Measurements from ENCODE around the gene PRKACB. TPM values are rescaled to one million over a fixed set of nuclear protein-coding genes. Genes with fewer than 3 reads are reported as not detected.
A peak's percentile ranks its signal among the peaks of the same experiment; 100 is the strongest.

PRKACB gene
- total RNA-seq, 1 experiment from 2014 or later, result 135 TPM

DNA sequence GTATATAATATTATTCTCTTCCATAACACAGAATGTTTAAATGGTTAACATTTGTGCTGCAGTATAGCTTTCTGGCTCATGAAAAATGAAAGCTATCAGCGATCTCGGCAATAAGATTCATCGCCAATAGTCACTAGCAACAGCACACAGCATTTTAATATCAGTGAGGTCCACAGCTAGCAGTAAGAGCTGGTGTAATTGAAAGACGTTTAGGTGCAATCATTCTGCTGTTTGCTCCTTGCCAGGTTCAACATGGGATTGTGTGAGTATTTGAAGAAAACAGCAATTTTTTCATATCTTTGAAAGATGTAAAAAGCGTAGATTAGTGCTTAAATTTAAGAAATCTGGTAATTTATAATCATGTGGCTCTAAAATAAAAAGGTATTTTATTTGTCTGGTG, 20.1 kb downstream of the PRKACB start (continued):
- TF ChIP-seq SRF (IDR thresholded peaks at IDR 0.05; ENCODE audit: low read depth), result no peak
- no peak for TF ChIP-seq POLR2A (IDR thresholded peaks at IDR 0.05; ENCODE audit: borderline replicate concordance, extremely low read depth, insufficient read depth, insufficient read length)
- TF ChIP-seq ZNF274 (IDR thresholded peaks at IDR 0.05; ENCODE audit: low read depth, low read length), result no peak
- no peak for TF ChIP-seq EZH2phosphoT487 (IDR thresholded peaks at IDR 0.05; ENCODE audit: borderline replicate concordance)
- TF ChIP-seq EGR1 (IDR thresholded peaks at IDR 0.05; ENCODE audit: low read depth), result no peak

DNA sequence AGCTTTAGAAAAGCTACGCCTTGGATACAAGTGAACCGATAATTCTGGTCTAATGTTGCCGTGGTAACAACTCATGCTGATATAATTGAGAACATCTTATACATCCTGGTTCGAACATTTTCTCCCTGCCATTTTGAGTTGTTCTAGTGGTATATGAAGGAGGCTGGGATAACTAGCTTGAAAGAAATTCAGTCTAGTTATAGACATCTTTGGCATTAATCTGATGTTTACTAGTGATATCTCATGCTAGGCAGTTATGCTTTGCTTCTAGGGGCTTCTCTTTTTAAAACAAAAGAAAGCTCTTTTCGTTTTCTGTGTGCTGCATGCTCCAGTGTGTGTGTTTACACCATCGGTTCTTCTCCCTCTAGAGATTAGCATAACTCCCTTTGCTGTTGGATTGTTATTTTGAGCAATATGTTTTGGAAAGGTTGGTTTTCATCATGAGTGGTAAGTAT, 20.5 kb downstream of the PRKACB start:
- peak overlapping the region; percentile 99 for H3K27ac ChIP-seq (ENCODE audit: low read depth, low read length)
- DNase-seq (ENCODE audit: low read depth, low spot score) (no peak), ATAC-seq (peak; percentile 20; the same call in 1 of the 2 replicates)
- H3K4me2 ChIP-seq (ENCODE audit: low read length), result peak overlapping the region; percentile 24; the same call in 1 of the 2 replicates
- no peaks in the 10 kb centered on the region for H3K9me2 ChIP-seq (ENCODE audit: insufficient read depth)
- no peaks in the 10 kb centered on the region for H3K27me3 ChIP-seq (ENCODE audit: insufficient read depth, low read length)
- H3K36me3 ChIP-seq (ENCODE audit: control insufficient read depth in 1 of 2, insufficient read depth in 2 of 2, low read length in 2 of 2), result peaks cover 0 to 7% of the 10 kb centered on the region in 2 experiments; a peak in 1 of 4 replicates
- POLR2A ChIA-PET, result interaction anchor here (0.6 to 1.8 kb wide), 6 partner anchors 9 to 89 kb away, joined by 3 to 7 read pairs (median 3); partner anchors contain the start of gene PRKACB
- no peak overlapping the region for H3K4me3 ChIP-seq (replicated peaks in 1 of 2; ENCODE audit: low read depth in 1 of 2, low read length in 2 of 2)
- RAD21 ChIA-PET (ENCODE audit: low non-redundant PET in 1 of 2, low total read pairs in 2 of 2, uncharacterized antibody in 2 of 2, unreplicated experiment in 2 of 2), result no interaction called here
- H3K9ac ChIP-seq (ENCODE audit: low read length), result peak overlapping the region; percentile 32
- H3K79me2 ChIP-seq (ENCODE audit: insufficient read depth, low read length), result peaks cover 99% of the 10 kb centered on the region
- H2AFZ ChIP-seq (ENCODE audit: low read depth, low read length, poor library complexity, severe bottlenecking), result no peak overlapping the region
- intact Hi-C loops (cut with micrococcal nuclease), result no loop called here
- no TSS peak for BruUV-seq (replicated peaks)
- peaks cover 85 to 98% of the 10 kb centered on the region in 2 experiments for H3K4me1 ChIP-seq (ENCODE audit: control insufficient read depth in 1 of 2, insufficient read depth in 2 of 2, low read length in 2 of 2)
- TF ChIP-seq ELF1 (IDR thresholded peaks at IDR 0.05; ENCODE audit: borderline replicate concordance, low read depth) (no peak), ZFX (IDR thresholded peaks at IDR 0.05) (no peak), EGR1 (IDR thresholded peaks at IDR 0.05; ENCODE audit: low read depth) (no peak), POLR2A (IDR thresholded peaks at IDR 0.05; ENCODE audit: borderline replicate concordance, extremely low read depth, insufficient read depth, insufficient read length) (no peak), SIN3A (IDR thresholded peaks at IDR 0.05; ENCODE audit: low read depth) (no peak), SRF (IDR thresholded peaks at IDR 0.05; ENCODE audit: low read depth) (no peak), TCF7L2 (IDR thresholded peaks at IDR 0.05; ENCODE audit: borderline replicate concordance, extremely low read depth, insufficient read depth, insufficient read length) (no peak)
- TF ChIP-seq, protein P1, sequence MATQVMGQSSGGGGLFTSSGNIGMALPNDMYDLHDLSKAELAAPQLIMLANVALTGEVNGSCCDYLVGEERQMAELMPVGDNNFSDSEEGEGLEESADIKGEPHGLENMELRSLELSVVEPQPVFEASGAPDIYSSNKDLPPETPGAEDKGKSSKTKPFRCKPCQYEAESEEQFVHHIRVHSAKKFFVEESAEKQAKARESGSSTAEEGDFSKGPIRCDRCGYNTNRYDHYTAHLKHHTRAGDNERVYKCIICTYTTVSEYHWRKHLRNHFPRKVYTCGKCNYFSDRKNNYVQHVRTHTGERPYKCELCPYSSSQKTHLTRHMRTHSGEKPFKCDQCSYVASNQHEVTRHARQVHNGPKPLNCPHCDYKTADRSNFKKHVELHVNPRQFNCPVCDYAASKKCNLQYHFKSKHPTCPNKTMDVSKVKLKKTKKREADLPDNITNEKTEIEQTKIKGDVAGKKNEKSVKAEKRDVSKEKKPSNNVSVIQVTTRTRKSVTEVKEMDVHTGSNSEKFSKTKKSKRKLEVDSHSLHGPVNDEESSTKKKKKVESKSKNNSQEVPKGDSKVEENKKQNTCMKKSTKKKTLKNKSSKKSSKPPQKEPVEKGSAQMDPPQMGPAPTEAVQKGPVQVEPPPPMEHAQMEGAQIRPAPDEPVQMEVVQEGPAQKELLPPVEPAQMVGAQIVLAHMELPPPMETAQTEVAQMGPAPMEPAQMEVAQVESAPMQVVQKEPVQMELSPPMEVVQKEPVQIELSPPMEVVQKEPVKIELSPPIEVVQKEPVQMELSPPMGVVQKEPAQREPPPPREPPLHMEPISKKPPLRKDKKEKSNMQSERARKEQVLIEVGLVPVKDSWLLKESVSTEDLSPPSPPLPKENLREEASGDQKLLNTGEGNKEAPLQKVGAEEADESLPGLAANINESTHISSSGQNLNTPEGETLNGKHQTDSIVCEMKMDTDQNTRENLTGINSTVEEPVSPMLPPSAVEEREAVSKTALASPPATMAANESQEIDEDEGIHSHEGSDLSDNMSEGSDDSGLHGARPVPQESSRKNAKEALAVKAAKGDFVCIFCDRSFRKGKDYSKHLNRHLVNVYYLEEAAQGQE (IDR thresholded peaks at IDR 0.05; ENCODE audit: low read depth), result no peak
- H4K20me1 ChIP-seq (ENCODE audit: insufficient read depth), result no peaks in the 10 kb centered on the region
- H3K9me3 ChIP-seq (ENCODE audit: control insufficient read depth in 1 of 2, insufficient read depth in 1 of 2, low read depth in 1 of 2, low read length in 2 of 2), result no peaks in the 10 kb centered on the region
- CTCF ChIA-PET, result no interaction called here

All from HCT116 (cell line).